ENCODE data around the gene KCTD1.
A peak's percentile ranks its signal among the peaks of the same experiment; 100 is the strongest.

Gene KCTD1

DNA sequence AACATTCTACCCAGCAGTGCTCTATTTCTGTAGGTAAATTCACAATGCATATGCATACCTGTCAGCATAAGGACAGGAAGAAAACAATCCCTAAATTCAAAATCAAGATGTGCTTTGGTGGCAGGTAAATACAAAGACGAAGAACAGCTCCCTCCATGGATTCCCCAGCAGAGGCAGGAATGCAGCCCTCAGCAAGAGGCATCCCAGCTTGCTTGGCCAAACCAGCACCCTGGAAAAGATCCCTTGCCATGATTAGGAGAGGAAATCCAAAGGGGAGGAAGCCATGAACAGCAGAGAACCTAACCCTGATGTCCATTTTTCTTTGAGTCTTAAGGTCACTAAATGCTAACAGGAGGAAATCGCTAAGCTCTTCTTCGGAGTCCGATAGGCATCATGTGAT is 91.2 kb downstream of the KCTD1 start:
- H3K27ac Mint-ChIP-seq: peak overlapping the region in 1 of 3 experiments; percentile 40
- peaks cover 75% of the 10 kb centered on the region for H3K36me3 Mint-ChIP-seq (ENCODE audit: low read depth)
- H3K4me1 Mint-ChIP-seq: peaks cover 13% of the 10 kb centered on the region
- H3K27me3 Mint-ChIP-seq (ENCODE audit: low read depth): no peaks in the 10 kb centered on the region
- no peaks in the 10 kb centered on the region for H3K9me3 Mint-ChIP-seq
- H3K4me3 Mint-ChIP-seq: no peak overlapping the region
- TF ChIP-seq, protein P1, sequence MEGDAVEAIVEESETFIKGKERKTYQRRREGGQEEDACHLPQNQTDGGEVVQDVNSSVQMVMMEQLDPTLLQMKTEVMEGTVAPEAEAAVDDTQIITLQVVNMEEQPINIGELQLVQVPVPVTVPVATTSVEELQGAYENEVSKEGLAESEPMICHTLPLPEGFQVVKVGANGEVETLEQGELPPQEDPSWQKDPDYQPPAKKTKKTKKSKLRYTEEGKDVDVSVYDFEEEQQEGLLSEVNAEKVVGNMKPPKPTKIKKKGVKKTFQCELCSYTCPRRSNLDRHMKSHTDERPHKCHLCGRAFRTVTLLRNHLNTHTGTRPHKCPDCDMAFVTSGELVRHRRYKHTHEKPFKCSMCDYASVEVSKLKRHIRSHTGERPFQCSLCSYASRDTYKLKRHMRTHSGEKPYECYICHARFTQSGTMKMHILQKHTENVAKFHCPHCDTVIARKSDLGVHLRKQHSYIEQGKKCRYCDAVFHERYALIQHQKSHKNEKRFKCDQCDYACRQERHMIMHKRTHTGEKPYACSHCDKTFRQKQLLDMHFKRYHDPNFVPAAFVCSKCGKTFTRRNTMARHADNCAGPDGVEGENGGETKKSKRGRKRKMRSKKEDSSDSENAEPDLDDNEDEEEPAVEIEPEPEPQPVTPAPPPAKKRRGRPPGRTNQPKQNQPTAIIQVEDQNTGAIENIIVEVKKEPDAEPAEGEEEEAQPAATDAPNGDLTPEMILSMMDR (IDR thresholded peaks at IDR 0.05; ENCODE audit: unreplicated experiment in 3 of 3): no peak

DNA sequence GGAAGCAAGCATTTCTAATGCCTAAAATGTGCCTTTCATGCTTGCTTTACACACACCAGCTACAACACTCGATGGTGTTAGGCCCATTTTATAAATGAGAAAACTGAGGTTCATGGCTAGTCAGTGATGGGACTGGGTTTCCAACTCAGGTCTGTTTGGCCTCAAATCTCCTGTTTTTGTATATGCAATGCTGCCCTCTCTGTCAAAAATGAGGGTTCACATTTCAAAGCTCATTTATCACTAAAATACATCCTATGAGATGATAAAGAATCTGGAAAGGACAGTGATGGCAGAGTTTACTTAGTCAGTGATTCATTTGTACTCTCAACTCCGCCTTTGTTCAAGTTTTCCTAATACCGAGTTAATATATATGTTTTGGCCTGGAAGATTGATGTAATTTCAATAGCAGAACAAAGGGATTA is 92.3 kb downstream of the KCTD1 start:
- H3K4me3 Mint-ChIP-seq: no peak overlapping the region
- TF ChIP-seq, protein P1 (IDR thresholded peaks at IDR 0.05; ENCODE audit: unreplicated experiment in 3 of 3): no peak
- no peak overlapping the region for H3K27ac Mint-ChIP-seq
- no peaks in the 10 kb centered on the region for H3K27me3 Mint-ChIP-seq (ENCODE audit: low read depth)
- peaks cover 67% of the 10 kb centered on the region for H3K36me3 Mint-ChIP-seq (ENCODE audit: low read depth)
- H3K4me1 Mint-ChIP-seq: peaks cover 10% of the 10 kb centered on the region
- no peaks in the 10 kb centered on the region for H3K9me3 Mint-ChIP-seq

DNA sequence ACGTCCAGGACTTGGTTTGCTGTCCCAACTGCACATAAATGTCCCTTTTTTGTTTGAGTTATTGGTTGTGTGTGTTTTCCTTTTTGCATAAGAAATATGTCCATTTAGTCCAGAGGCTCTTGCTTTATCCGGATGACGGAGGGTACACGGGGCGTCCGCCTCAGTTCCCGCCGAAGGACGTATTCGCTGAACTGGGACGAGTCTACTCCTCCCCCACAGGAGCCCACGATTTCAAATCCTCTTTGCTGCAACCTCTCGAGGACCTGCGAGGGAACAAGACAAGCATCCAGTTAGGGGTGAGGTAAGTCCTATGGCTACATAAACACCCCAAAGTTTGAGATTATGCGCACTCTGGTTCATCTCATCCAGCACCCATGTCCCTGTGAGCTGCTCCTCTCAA is 92.7 kb downstream of the KCTD1 start:
- TF ChIP-seq, protein P1 (IDR thresholded peaks at IDR 0.05; ENCODE audit: unreplicated experiment in 3 of 3): no peak
- H3K27me3 Mint-ChIP-seq (ENCODE audit: low read depth): no peaks in the 10 kb centered on the region
- peaks cover 62% of the 10 kb centered on the region for H3K36me3 Mint-ChIP-seq (ENCODE audit: low read depth)
- H3K9me3 Mint-ChIP-seq: no peaks in the 10 kb centered on the region
- H3K4me1 Mint-ChIP-seq: peaks cover 10% of the 10 kb centered on the region
- no peak overlapping the region for H3K27ac Mint-ChIP-seq
- H3K4me3 Mint-ChIP-seq: no peak overlapping the region

GRCh38 chr18:26454616-26455015 is 93.7 kb downstream of the KCTD1 start:
- H3K4me3 Mint-ChIP-seq: no peak overlapping the region
- peaks cover 10% of the 10 kb centered on the region for H3K4me1 Mint-ChIP-seq
- TF ChIP-seq, protein P1 (IDR thresholded peaks at IDR 0.05; ENCODE audit: unreplicated experiment in 3 of 3): no peak
- peak overlapping the region in 2 of 3 experiments; percentile 71 to 88 for H3K27ac Mint-ChIP-seq
- no peaks in the 10 kb centered on the region for H3K9me3 Mint-ChIP-seq
- H3K36me3 Mint-ChIP-seq (ENCODE audit: low read depth): peaks cover 53% of the 10 kb centered on the region
- no peaks in the 10 kb centered on the region for H3K27me3 Mint-ChIP-seq (ENCODE audit: low read depth)

- Mint-ChIP-seq H3K36me3 (ENCODE audit: low read depth) (peaks cover 49% of the 10 kb centered on the region), H3K4me3 (no peak overlapping the region), H3K27me3 (ENCODE audit: low read depth) (no peaks in the 10 kb centered on the region), H3K27ac (peak overlapping the region; percentile 30 to 88 (median 71)), H3K9me3 (no peaks in the 10 kb centered on the region), H3K4me1 (peaks cover 10% of the 10 kb centered on the region)
- TF ChIP-seq, protein P1 (IDR thresholded peaks at IDR 0.05; ENCODE audit: unreplicated experiment in 3 of 3): no peak
Measured at GRCh38 chr18:26454192-26454591, 94.2 kb downstream of the KCTD1 start.

GRCh38 chr18:26453386-26453901 is 94.9 kb downstream of the KCTD1 start:
- no peak overlapping the region for H3K4me3 Mint-ChIP-seq

More at GRCh38 chr18:26453386-26453901, 94.9 kb downstream of the KCTD1 start:
- Mint-ChIP-seq H3K36me3 (ENCODE audit: low read depth) (peaks cover 42% of the 10 kb centered on the region), H3K27ac (peak overlapping the region; percentile 70 to 88 (median 71)), H3K27me3 (ENCODE audit: low read depth) (no peaks in the 10 kb centered on the region), H3K4me1 (peaks cover 5% of the 10 kb centered on the region), H3K9me3 (no peaks in the 10 kb centered on the region)
- TF ChIP-seq, protein P1 (IDR thresholded peaks at IDR 0.05; ENCODE audit: unreplicated experiment in 3 of 3): no peak

Data from nephron (organoid).